ENCODE data around the gene INTS4. TPM values are rescaled to one million over a fixed set of nuclear protein-coding genes. Genes with fewer than 3 reads are reported as not detected.

Gene INTS4
- total RNA-seq, 3 donors from 2014 or later (not counting 1 experiment from before 2014, with no cell fraction given), result 65.2 to 97.8 (median 67.5) TPM

GRCh38 chr11:77981346-77981947 lies 13.0 kb downstream of the INTS4 start:
- no peak for TF ChIP-seq CTCF (IDR thresholded peaks at IDR 0.05)
- no peak for DNase-seq
- H3K27ac ChIP-seq (ENCODE audit: low read length), result no peak overlapping the region
- no peaks in the 10 kb centered on the region for H3K9me3 Mint-ChIP-seq
- H3K4me1 ChIP-seq (ENCODE audit: control insufficient read depth, insufficient read depth, low read length), result no peaks in the 10 kb centered on the region
- no peak overlapping the region for H3K4me3 ChIP-seq (ENCODE audit: low read length)
- no peak overlapping the region for H3K4me3 Mint-ChIP-seq
- no peak overlapping the region for H3K27ac Mint-ChIP-seq
- no peak for ATAC-seq
- H3K27me3 ChIP-seq (ENCODE audit: control insufficient read depth, insufficient read depth, low read length), result no peaks in the 10 kb centered on the region
- peaks cover 50% of the 10 kb centered on the region for H3K36me3 ChIP-seq (ENCODE audit: control insufficient read depth, insufficient read depth, low read length)
- H3K9me3 ChIP-seq (ENCODE audit: control insufficient read depth, insufficient read depth, low read length), result no peaks in the 10 kb centered on the region
- intact Hi-C loops (cut with micrococcal nuclease), result no loop called here
- H3K4me1 Mint-ChIP-seq, result peaks cover 13 to 39% of the 10 kb centered on the region in 2 donors
- H3K36me3 Mint-ChIP-seq, result peaks cover 7% of the 10 kb centered on the region
- 100% methylated on average over 2 of the region's 2 CpGs for WGBS (ENCODE audit: insufficient coverage)
- H3K27me3 Mint-ChIP-seq (ENCODE audit: low read depth in 2 of 2), result no peaks in the 10 kb centered on the region

GRCh38 chr11:77968337-77968736 lies 26.1 kb downstream of the INTS4 start:
- H3K4me1 ChIP-seq (ENCODE audit: control insufficient read depth, insufficient read depth, low read length), result no peaks in the 10 kb centered on the region
- no peaks in the 10 kb centered on the region for H3K27me3 ChIP-seq (ENCODE audit: control insufficient read depth, insufficient read depth, low read length)
- H3K9me3 Mint-ChIP-seq, result no peaks in the 10 kb centered on the region
- no peaks in the 10 kb centered on the region for H3K9me3 ChIP-seq (ENCODE audit: control insufficient read depth, insufficient read depth, low read length)
- no peak overlapping the region for H3K27ac Mint-ChIP-seq
- H3K4me1 Mint-ChIP-seq, result peaks cover 0 to 5% of the 10 kb centered on the region in 2 donors
- no peak for TF ChIP-seq CTCF (IDR thresholded peaks at IDR 0.05)
- H3K4me3 Mint-ChIP-seq, result no peak overlapping the region
- 60% methylated on average over 2 of the region's 2 CpGs for WGBS (ENCODE audit: insufficient coverage)
- no peak for ATAC-seq
- no peak overlapping the region for H3K4me3 ChIP-seq (ENCODE audit: low read length)
- no peak overlapping the region for H3K27ac ChIP-seq (ENCODE audit: low read length)
- intact Hi-C loops (cut with micrococcal nuclease), result no loop called here
- H3K36me3 Mint-ChIP-seq, result peaks cover 8% of the 10 kb centered on the region
- DNase-seq, result no peak
- H3K36me3 ChIP-seq (ENCODE audit: control insufficient read depth, insufficient read depth, low read length), result peaks cover 14% of the 10 kb centered on the region
- H3K27me3 Mint-ChIP-seq (ENCODE audit: low read depth in 2 of 2), result no peaks in the 10 kb centered on the region

GRCh38 chr11:77967753-77968152 lies 26.7 kb downstream of the INTS4 start:
- no peaks in the 10 kb centered on the region for H3K9me3 Mint-ChIP-seq
- H3K36me3 ChIP-seq (ENCODE audit: control insufficient read depth, insufficient read depth, low read length), result peaks cover 14% of the 10 kb centered on the region
- TF ChIP-seq CTCF (IDR thresholded peaks at IDR 0.05), result no peak
- H3K9me3 ChIP-seq (ENCODE audit: control insufficient read depth, insufficient read depth, low read length), result no peaks in the 10 kb centered on the region
- peaks cover 8% of the 10 kb centered on the region for H3K36me3 Mint-ChIP-seq
- H3K4me1 ChIP-seq (ENCODE audit: control insufficient read depth, insufficient read depth, low read length), result no peaks in the 10 kb centered on the region
- peaks cover 0 to 5% of the 10 kb centered on the region in 2 donors for H3K4me1 Mint-ChIP-seq
- DNase-seq (no peak), ATAC-seq (no peak)
- intact Hi-C loops (cut with micrococcal nuclease), result no loop called here
- no peak overlapping the region for H3K27ac Mint-ChIP-seq
- no peaks in the 10 kb centered on the region for H3K27me3 ChIP-seq (ENCODE audit: control insufficient read depth, insufficient read depth, low read length)
- H3K4me3 Mint-ChIP-seq, result no peak overlapping the region
- no peaks in the 10 kb centered on the region for H3K27me3 Mint-ChIP-seq (ENCODE audit: low read depth in 2 of 2)
- H3K27ac ChIP-seq (ENCODE audit: low read length), result no peak overlapping the region
- no peak overlapping the region for H3K4me3 ChIP-seq (ENCODE audit: low read length)

- H3K4me3 ChIP-seq (ENCODE audit: low read length), result no peak overlapping the region
- H3K27ac Mint-ChIP-seq, result no peak overlapping the region
- no peaks in the 10 kb centered on the region for H3K4me1 ChIP-seq (ENCODE audit: control insufficient read depth, insufficient read depth, low read length)
- no peaks in the 10 kb centered on the region for H3K27me3 Mint-ChIP-seq (ENCODE audit: low read depth in 2 of 2)
- ATAC-seq (no peak), DNase-seq (no peak)
- no peak overlapping the region for H3K4me3 Mint-ChIP-seq
- H3K4me1 Mint-ChIP-seq, result peaks cover 0 to 5% of the 10 kb centered on the region in 2 donors
- H3K27ac ChIP-seq (ENCODE audit: low read length), result no peak overlapping the region
- H3K36me3 ChIP-seq (ENCODE audit: control insufficient read depth, insufficient read depth, low read length), result peaks cover 14% of the 10 kb centered on the region
- peaks cover 8% of the 10 kb centered on the region for H3K36me3 Mint-ChIP-seq
- intact Hi-C loops (cut with micrococcal nuclease), result no loop called here
- H3K27me3 ChIP-seq (ENCODE audit: control insufficient read depth, insufficient read depth, low read length), result no peaks in the 10 kb centered on the region
- no peaks in the 10 kb centered on the region for H3K9me3 Mint-ChIP-seq
- 100% methylated on average over 2 of the region's 2 CpGs for WGBS (ENCODE audit: insufficient coverage)
- TF ChIP-seq CTCF (IDR thresholded peaks at IDR 0.05), result no peak
- no peaks in the 10 kb centered on the region for H3K9me3 ChIP-seq (ENCODE audit: control insufficient read depth, insufficient read depth, low read length)
Measured at GRCh38 chr11:77967121-77967520, 27.3 kb downstream of the INTS4 start.

All from natural killer cell (primary cell).